Measurements from ENCODE around the gene PRR23E. TPM values are rescaled to one million over a fixed set of nuclear protein-coding genes. Genes with fewer than 3 reads are reported as not detected.

PRR23E gene
- total RNA-seq, 2 donors from 2014 or later = not detected

DNA sequence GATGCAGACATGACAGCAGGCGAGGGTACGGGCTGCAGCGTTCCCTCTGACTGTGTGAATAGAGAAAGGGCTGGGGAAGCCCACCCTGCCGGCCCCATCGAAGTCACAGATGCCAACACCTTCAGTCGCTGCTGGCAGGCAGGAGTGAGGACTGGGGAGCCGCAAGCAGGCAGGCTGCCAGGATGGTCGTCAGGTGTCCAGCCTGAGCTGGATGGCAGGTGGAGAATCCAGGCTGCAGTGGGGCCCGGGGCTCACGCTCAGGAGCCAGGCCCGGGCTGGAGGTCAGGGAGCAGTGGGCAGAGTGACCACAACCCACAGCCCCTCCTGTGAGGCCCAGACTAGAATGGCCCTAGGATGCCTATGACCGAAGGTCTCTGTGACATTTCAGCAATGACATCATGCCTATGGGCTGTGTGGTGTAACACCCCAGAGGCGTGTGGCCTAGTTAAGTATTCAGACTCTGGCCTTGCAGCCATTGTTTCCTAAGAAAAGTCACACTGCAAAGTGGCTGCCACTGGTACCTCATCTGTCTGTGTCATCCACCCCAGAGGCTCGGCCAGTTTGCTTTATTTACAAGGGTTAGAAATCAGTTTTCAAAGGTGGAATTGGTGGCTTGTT lies 15.7 kb downstream of the PRR23E start:
- 83 to 90% methylated on average over 8 to 14 of the region's 14 CpGs for WGBS, 2 donors
- Histone ChIP-seq H3K4me1 (no peaks in the 10 kb centered on the region), H3K36me3 (replicated peaks in 1 of 2; ENCODE audit: insufficient read depth in 1 of 2, low read depth in 2 of 2) (no peaks in the 10 kb centered on the region), H3K27ac (no peak overlapping the region), H3K27me3 (no peaks in the 10 kb centered on the region), H3K9me3 (no peaks in the 10 kb centered on the region), H3K4me3 (no peak overlapping the region)
- no peak for ATAC-seq
- intact Hi-C loops (cut with DNase I) = no loop called here
- no peak for DNase-seq
- TF ChIP-seq, protein P1, sequence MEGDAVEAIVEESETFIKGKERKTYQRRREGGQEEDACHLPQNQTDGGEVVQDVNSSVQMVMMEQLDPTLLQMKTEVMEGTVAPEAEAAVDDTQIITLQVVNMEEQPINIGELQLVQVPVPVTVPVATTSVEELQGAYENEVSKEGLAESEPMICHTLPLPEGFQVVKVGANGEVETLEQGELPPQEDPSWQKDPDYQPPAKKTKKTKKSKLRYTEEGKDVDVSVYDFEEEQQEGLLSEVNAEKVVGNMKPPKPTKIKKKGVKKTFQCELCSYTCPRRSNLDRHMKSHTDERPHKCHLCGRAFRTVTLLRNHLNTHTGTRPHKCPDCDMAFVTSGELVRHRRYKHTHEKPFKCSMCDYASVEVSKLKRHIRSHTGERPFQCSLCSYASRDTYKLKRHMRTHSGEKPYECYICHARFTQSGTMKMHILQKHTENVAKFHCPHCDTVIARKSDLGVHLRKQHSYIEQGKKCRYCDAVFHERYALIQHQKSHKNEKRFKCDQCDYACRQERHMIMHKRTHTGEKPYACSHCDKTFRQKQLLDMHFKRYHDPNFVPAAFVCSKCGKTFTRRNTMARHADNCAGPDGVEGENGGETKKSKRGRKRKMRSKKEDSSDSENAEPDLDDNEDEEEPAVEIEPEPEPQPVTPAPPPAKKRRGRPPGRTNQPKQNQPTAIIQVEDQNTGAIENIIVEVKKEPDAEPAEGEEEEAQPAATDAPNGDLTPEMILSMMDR (IDR thresholded peaks at IDR 0.05) = no peak
- no peak for TF ChIP-seq POLR2A (IDR thresholded peaks at IDR 0.05)

DNA sequence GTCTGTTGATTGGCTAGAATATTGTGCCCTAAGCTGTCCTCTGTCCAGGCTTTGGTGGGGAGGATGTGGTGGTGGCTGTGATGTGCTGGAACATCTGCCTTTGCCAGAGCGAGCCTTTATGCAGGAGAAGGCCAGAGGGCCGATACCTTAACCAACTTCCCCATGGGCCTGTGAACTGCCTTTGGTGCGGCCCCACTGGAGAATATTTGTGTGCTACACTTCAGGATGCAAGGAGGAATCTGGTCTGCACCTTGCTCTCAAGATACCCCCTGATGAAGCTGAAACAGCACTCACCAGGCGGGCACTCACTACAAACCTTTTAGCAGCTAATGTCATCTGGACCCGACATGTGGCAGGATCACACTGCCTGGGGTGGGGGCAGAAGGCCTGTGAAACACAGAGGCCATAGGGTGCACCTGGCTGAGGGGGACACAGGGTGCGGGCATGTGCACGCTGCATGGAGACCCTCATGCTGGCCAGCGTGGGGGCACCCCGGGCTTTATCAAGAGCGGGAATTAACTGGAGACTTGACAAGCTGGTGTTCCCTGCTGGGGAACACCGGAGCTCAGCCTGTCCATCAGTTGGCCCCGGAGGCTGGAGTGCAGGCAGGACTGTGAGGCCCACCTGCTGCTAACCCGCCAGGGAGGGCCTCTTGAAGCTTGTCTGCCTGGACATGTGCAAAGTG lies 16.4 kb downstream of the PRR23E start:
- intact Hi-C loops (cut with DNase I) = no loop called here
- no peak for TF ChIP-seq POLR2A (IDR thresholded peaks at IDR 0.05)
- TF ChIP-seq, protein P1 (IDR thresholded peaks at IDR 0.05) = no peak
- ATAC-seq (no peak), DNase-seq (no peak)
- 82 to 90% methylated on average over 10 to 13 of the region's 13 CpGs for WGBS, 2 donors
- Histone ChIP-seq H3K9me3 (no peaks in the 10 kb centered on the region), H3K4me1 (no peaks in the 10 kb centered on the region), H3K4me3 (no peak overlapping the region), H3K27ac (no peak overlapping the region), H3K36me3 (replicated peaks in 1 of 2; ENCODE audit: insufficient read depth in 1 of 2, low read depth in 2 of 2) (no peaks in the 10 kb centered on the region), H3K27me3 (no peaks in the 10 kb centered on the region)

- no peaks in the 10 kb centered on the region for H3K27me3 ChIP-seq
- no peaks in the 10 kb centered on the region for H3K9me3 ChIP-seq
- H3K4me1 ChIP-seq = no peaks in the 10 kb centered on the region
- TF ChIP-seq, protein P1 (IDR thresholded peaks at IDR 0.05) = no peak
- no peak for TF ChIP-seq POLR2A (IDR thresholded peaks at IDR 0.05)
- DNase-seq = no peak
- WGBS, 2 donors = 78 to 79% methylated on average over 9 to 13 of the region's 14 CpGs
- H3K27ac ChIP-seq = no peak overlapping the region
- no peak for ATAC-seq
- no peaks in the 10 kb centered on the region for H3K36me3 ChIP-seq (replicated peaks in 1 of 2; ENCODE audit: insufficient read depth in 1 of 2, low read depth in 2 of 2)
- H3K4me3 ChIP-seq = no peak overlapping the region
- intact Hi-C loops (cut with DNase I) = no loop called here
Observed at GRCh38 chr3:127209840-127210653, 17.1 kb downstream of the PRR23E start.

DNA sequence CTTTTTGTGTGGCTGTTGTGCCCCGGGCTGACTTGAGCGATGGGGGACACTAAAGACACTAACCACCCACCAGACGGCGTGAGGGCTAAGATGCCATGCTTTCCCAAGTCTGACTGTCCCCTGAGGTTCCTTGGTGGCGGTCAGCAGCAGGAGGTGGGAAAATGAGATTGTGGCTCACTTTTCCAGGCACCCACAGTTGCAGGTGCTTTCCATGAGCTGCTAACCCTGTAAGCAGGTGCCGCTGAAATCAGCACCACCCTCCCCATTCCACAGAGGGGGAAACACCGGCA lies 17.7 kb downstream of the PRR23E start:
- H3K4me1 ChIP-seq = no peaks in the 10 kb centered on the region
- no peaks in the 10 kb centered on the region for H3K9me3 ChIP-seq
- 82 to 88% methylated on average over 2 to 7 of the region's 7 CpGs for WGBS, 2 donors
- H3K27me3 ChIP-seq = no peaks in the 10 kb centered on the region
- H3K4me3 ChIP-seq = no peak overlapping the region
- no peak for DNase-seq
- intact Hi-C loops (cut with DNase I) = no loop called here
- no peak for TF ChIP-seq POLR2A (IDR thresholded peaks at IDR 0.05)
- TF ChIP-seq, protein P1 (IDR thresholded peaks at IDR 0.05) = no peak
- no peaks in the 10 kb centered on the region for H3K36me3 ChIP-seq (replicated peaks in 1 of 2; ENCODE audit: insufficient read depth in 1 of 2, low read depth in 2 of 2)
- H3K27ac ChIP-seq = no peak overlapping the region
- ATAC-seq = no peak
